IMR-90 (cell line): ENCODE measurements around the gene ERICH6. TPM values are rescaled to one million over a fixed set of nuclear protein-coding genes. Genes with fewer than 3 reads are reported as not detected.

Source experiments
- ATAC-seq: fragments of 200-7000 bp; cut with Tn5 transposase; 2 replicates; pipeline ENCODE4 v1.9.1; 2020; ENCODE audit warnings: low read depth, mild to moderate bottlenecking, moderate library complexity
- BruUV-seq: library from RNA; stranded (reverse); fragments of 400-500 nt; replicated peaks from 2 replicates; lab custom pipeline; 2021; lab: Mats Ljungman, UMichigan
- CTCF ChIA-PET: fragments of 300-600 bp; formaldehyde crosslinking; extraction: SDS; loops from one replicate; lab custom pipeline; 2021; ENCODE audit warnings: antibody characterized with exemption; lab: Yijun Ruan, JAX
- POLR2A ChIA-PET: fragments of 300-600 bp; sonication (Branson Sonifier 250); formaldehyde crosslinking; loops from one replicate; lab custom pipeline; 2022; ENCODE audit warnings: antibody characterized with exemption; ENCODE audit not compliant: unreplicated experiment; lab: Charles Lee
- DNase-seq: peaks from one replicate; pipeline ENCODE4 v3.0.0; 2013
- H2AFZ ChIP-seq: replicated peaks from 2 replicates; pipeline ENCODE3; 2013; ENCODE audit warnings: low read length, mild to moderate bottlenecking; ENCODE audit not compliant: poor library complexity
- H2AK5ac ChIP-seq: 2 replicates; pipeline ENCODE4 v1.6.1; 2013; ENCODE audit warnings: low read depth, low read length, inconsistent platforms
- H2AK9ac ChIP-seq: replicated peaks from 2 replicates; pipeline ENCODE3; 2013; ENCODE audit warnings: mild to moderate bottlenecking, low read depth, low read length, moderate library complexity; ENCODE audit not compliant: poor library complexity
- H2BK120ac ChIP-seq: 2 replicates; pipeline ENCODE4 v1.6.1; 2013; ENCODE audit warnings: low read depth, low read length, inconsistent platforms
- H2BK15ac ChIP-seq: 3 replicates; pipeline ENCODE4 v1.6.1; 2013; ENCODE audit warnings: low read depth, low read length, inconsistent platforms
- H2BK20ac ChIP-seq: 2 replicates; pipeline ENCODE4 v1.6.1; 2013; ENCODE audit warnings: low read depth, mild to moderate bottlenecking, inconsistent platforms, low read length, moderate library complexity
- H2BK5ac ChIP-seq: 2 replicates; pipeline ENCODE4 v1.6.1; 2013; ENCODE audit warnings: mild to moderate bottlenecking, low read depth, low read length, inconsistent platforms; ENCODE audit not compliant: poor library complexity, severe bottlenecking
- H3K14ac ChIP-seq: replicated peaks from 2 replicates; pipeline ENCODE4 v1.6.1; 2013; ENCODE audit warnings: low read depth, low read length, inconsistent platforms
- H3K18ac ChIP-seq: 2 replicates; pipeline ENCODE4 v1.6.1; 2013; ENCODE audit warnings: low read depth, low read length, control low read depth
- H3K23ac ChIP-seq: 2 replicates; pipeline ENCODE4 v1.6.1; 2013; ENCODE audit warnings: low read depth, low read length, inconsistent platforms
- H3K27ac ChIP-seq: 2 replicates; pipeline ENCODE4 v1.5.1; 2013; ENCODE audit warnings: mild to moderate bottlenecking, control low read depth, low read length; ENCODE audit not compliant: insufficient read depth
- H3K27me3 ChIP-seq: 2 replicates; pipeline ENCODE4 v1.6.1; 2013; ENCODE audit warnings: low read length; ENCODE audit not compliant: control insufficient read depth, insufficient read depth
- H3K36me3 ChIP-seq: 2 replicates; pipeline ENCODE4 v1.6.1; 2013; ENCODE audit warnings: low read length, mixed read lengths; ENCODE audit not compliant: control insufficient read depth, insufficient read depth
- H3K4ac ChIP-seq: 2 replicates; pipeline ENCODE4 v1.6.1; 2013; ENCODE audit warnings: low read depth, low read length, inconsistent platforms
- H3K4me1 ChIP-seq: 2 replicates; pipeline ENCODE4 v1.6.1; 2013; ENCODE audit warnings: low read length, mixed read lengths; ENCODE audit not compliant: control insufficient read depth, insufficient read depth
- H3K4me2 ChIP-seq: 2 replicates; pipeline ENCODE4 v1.6.1; 2013; ENCODE audit warnings: low read depth, mild to moderate bottlenecking, control low read depth, low read length, moderate library complexity
- H3K4me3 ChIP-seq: 2 replicates; pipeline ENCODE4 v1.5.1; 2013; ENCODE audit warnings: low read depth, mild to moderate bottlenecking, control low read depth, low read length, moderate library complexity; ENCODE audit not compliant: insufficient read depth
- H3K56ac ChIP-seq: 2 replicates; pipeline ENCODE4 v1.6.1; 2013; ENCODE audit warnings: low read length, inconsistent platforms; ENCODE audit not compliant: insufficient read depth; ENCODE audit errors: extremely low read depth
- H3K79me1 ChIP-seq, 2 experiments: 2 replicates each; pipeline ENCODE4 v1.6.1; 2013; ENCODE audit warnings: low read length in 2 of 2, inconsistent platforms in 1 of 2, low read depth in 1 of 2
- H3K9ac ChIP-seq: 2 replicates; pipeline ENCODE4 v1.6.1; 2013; ENCODE audit warnings: low read depth, low read length, control low read depth
- H3K9me1 ChIP-seq: 2 replicates; pipeline ENCODE4 v1.6.1; 2013; ENCODE audit warnings: low read length, inconsistent platforms; ENCODE audit not compliant: insufficient read depth
- H3K9me3 ChIP-seq: 2 replicates; pipeline ENCODE4 v1.6.1; 2013; ENCODE audit warnings: low read length; ENCODE audit not compliant: control insufficient read depth, insufficient read depth
- H4K20me1 ChIP-seq: 2 replicates; pipeline ENCODE4 v1.6.1; 2013; ENCODE audit warnings: low read length, inconsistent platforms; ENCODE audit not compliant: insufficient read depth
- H4K5ac ChIP-seq: 2 replicates; pipeline ENCODE4 v1.6.1; 2013; ENCODE audit warnings: mild to moderate bottlenecking, low read depth, low read length, control low read depth
- H4K8ac ChIP-seq, 2 experiments: 2 replicates each; pipeline ENCODE4 v1.6.1; 2013; ENCODE audit warnings: low read depth in 2 of 2, low read length in 2 of 2, control low read depth in 1 of 2, inconsistent platforms in 1 of 2
- H4K91ac ChIP-seq: 2 replicates; pipeline ENCODE4 v1.6.1; 2013; ENCODE audit warnings: low read depth, low read length, inconsistent platforms; ENCODE audit not compliant: insufficient read depth
- RCOR1 ChIP-seq: IDR thresholded peaks from 2 replicates; pipeline ENCODE4 v1.6.1; 2012; ENCODE audit warnings: mild to moderate bottlenecking, low read length, improper control_type of control experiment; ENCODE audit not compliant: insufficient replicate concordance
- RFX5 ChIP-seq: IDR thresholded peaks from 2 replicates; pipeline ENCODE4 v1.8.0; 2012; ENCODE audit warnings: low read depth, mild to moderate bottlenecking, low read length, moderate library complexity
- WGBS, 2 experiments: methylation state at CpG; one replicate each; pipeline versions ENCODE4 v1.1.5 to v1.1.7; 2013; ENCODE audit warnings: missing lambda C conversion rate in 2 of 2; ENCODE audit not compliant: insufficient read length in 1 of 2; ENCODE audit errors: extremely low coverage in 2 of 2; 5-methylcytosine and 5-hydroxymethylcytosine counted together
- dilution Hi-C: fragments of 300-500 bp; cut with HindIII; formaldehyde crosslinking; loops from one replicate; pipeline ENCODE4 v1.14.3; 2018; ENCODE audit warnings: low sequenced_read_pairs; ENCODE audit not compliant: unreplicated experiment
- in situ Hi-C: fragments of 300-500 bp; cut with MboI; formaldehyde crosslinking; loops from 3 replicates; pipeline ENCODE4 v1.14.3; 2019; ENCODE audit warnings: low sequenced_read_pairs, inconsistent platforms, mixed read lengths
- intact Hi-C: fragments of 100-400 bp; cut with micrococcal nuclease; formaldehyde crosslinking; loops from 2 replicates; pipeline ENCODE4 v1.10.0; 2022
- polyA plus RNA-seq, 3 experiments: library from polyadenylated mRNA; depleted of rRNA; stranded (reverse); fragments of >200 nt; gene quantifications; 2 replicates each; pipeline ENCODE4 v1.2.3, GENCODE V29; 2012; ENCODE audit warnings: low replicate concordance in 1 of 3
- total RNA-seq: library from RNA; depleted of rRNA; stranded (reverse); fragments of >200 nt; gene quantifications from 2 replicates; pipeline ENCODE4 v1.2.3, GENCODE V29; 2012
- TF ChIP-seq, protein P1 (sequence below): fragments of 150-350 bp; IDR thresholded peaks from 2 replicates; pipeline ENCODE4 v1.6.1; 2017; ENCODE audit warnings: mild to moderate bottlenecking, antibody characterized with exemption, low read length, low read depth
- TF ChIP-seq, protein P2 (sequence below): conservative IDR thresholded peaks from 2 replicates; pipeline ENCODE4 v1.5.1; 2012; ENCODE audit warnings: mild to moderate bottlenecking, low read depth, low read length, improper control_type of control experiment

Gene ERICH6
- total and polyA plus RNA-seq, 2 of the 4 experiments (the other 2 are of a cell fraction): under 0.01 TPM; not detected in 1

DNA sequence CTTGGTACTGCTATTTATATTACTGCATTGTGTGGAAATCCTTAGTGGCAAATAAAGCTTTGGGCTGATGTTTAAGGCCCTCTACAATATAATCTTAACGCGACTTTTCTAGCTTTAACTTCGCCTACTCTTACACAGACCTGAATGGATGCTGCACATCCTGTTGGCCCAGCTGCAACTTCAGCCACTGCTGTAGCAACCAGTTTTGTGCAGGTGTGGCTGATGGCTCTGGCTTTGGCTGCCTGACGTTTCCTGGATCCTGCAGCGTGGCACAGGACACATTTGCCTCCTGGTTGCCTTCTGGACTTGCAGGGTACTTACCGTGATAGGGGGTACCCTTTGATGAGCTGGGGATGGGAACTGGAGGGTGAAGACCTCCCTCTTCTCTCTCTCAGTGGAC is 20.2 kb upstream of the ERICH6 start:
- Histone ChIP-seq H2AK5ac (no peak overlapping the region), H3K79me1 (no peaks in the 10 kb centered on the region), H4K91ac (no peak overlapping the region), H3K36me3 (no peaks in the 10 kb centered on the region), H3K9me1 (no peaks in the 10 kb centered on the region), H3K4ac (no peak overlapping the region), H2AFZ (no peak overlapping the region), H3K9ac (no peak overlapping the region), H3K14ac (no peak overlapping the region), H3K4me3 (no peak overlapping the region), H2AK9ac (no peak overlapping the region), H4K20me1 (no peaks in the 10 kb centered on the region), H3K4me2 (no peak overlapping the region), H2BK15ac (no peak overlapping the region), H4K5ac (no peak overlapping the region), H4K8ac (no peak overlapping the region), H3K4me1 (no peaks in the 10 kb centered on the region), H2BK20ac (no peak overlapping the region), H2BK5ac (no peak overlapping the region), H3K56ac (no peak overlapping the region), H3K18ac (no peak overlapping the region), H3K9me3 (no peaks in the 10 kb centered on the region), H2BK120ac (no peak overlapping the region), H3K23ac (no peak overlapping the region), H3K27me3 (peaks cover 4% of the 10 kb centered on the region), H3K27ac (no peak overlapping the region)
- POLR2A ChIA-PET: no interaction called here
- dilution Hi-C loops (no loop called here), intact Hi-C loops (loop anchor here (5.0 kb wide), 2 partner anchors 123 to 363 kb away; partner anchors contain the start of gene MED12L), in situ Hi-C loops (loop anchor here (10.0 kb wide), 1 partner anchor 421 kb away; no protein-coding TSS in a partner anchor)
- no peak for DNase-seq
- CTCF ChIA-PET: no interaction called here
- TF ChIP-seq, protein P1, sequence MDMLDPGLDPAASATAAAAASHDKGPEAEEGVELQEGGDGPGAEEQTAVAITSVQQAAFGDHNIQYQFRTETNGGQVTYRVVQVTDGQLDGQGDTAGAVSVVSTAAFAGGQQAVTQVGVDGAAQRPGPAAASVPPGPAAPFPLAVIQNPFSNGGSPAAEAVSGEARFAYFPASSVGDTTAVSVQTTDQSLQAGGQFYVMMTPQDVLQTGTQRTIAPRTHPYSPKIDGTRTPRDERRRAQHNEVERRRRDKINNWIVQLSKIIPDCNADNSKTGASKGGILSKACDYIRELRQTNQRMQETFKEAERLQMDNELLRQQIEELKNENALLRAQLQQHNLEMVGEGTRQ: no peak
- TF ChIP-seq RFX5 (no peak), RCOR1 (no peak)
- TF ChIP-seq, protein P2, sequence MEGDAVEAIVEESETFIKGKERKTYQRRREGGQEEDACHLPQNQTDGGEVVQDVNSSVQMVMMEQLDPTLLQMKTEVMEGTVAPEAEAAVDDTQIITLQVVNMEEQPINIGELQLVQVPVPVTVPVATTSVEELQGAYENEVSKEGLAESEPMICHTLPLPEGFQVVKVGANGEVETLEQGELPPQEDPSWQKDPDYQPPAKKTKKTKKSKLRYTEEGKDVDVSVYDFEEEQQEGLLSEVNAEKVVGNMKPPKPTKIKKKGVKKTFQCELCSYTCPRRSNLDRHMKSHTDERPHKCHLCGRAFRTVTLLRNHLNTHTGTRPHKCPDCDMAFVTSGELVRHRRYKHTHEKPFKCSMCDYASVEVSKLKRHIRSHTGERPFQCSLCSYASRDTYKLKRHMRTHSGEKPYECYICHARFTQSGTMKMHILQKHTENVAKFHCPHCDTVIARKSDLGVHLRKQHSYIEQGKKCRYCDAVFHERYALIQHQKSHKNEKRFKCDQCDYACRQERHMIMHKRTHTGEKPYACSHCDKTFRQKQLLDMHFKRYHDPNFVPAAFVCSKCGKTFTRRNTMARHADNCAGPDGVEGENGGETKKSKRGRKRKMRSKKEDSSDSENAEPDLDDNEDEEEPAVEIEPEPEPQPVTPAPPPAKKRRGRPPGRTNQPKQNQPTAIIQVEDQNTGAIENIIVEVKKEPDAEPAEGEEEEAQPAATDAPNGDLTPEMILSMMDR: no peak
- no peak for ATAC-seq
- no TSS peak for BruUV-seq
- no CpG with 5 or more reads among the region's 6 CpGs for WGBS, 2 experiments
